Left lung (tissue), 10 donors: ENCODE data around the gene RBKS. TPM values are rescaled to one million over a fixed set of nuclear protein-coding genes. Genes with fewer than 3 reads are reported as not detected.
A peak's percentile ranks its signal among the peaks of the same experiment; 100 is the strongest.

Experiments
- ATAC-seq: fragments of 200-7000 bp; cut with Tn5 transposase; one replicate; pipeline ENCODE4 v1.9.1; 2020; ENCODE audit warnings: moderate library complexity
- DNase-seq, 4 donors: peaks; one replicate each; pipeline ENCODE4 v3.0.0-alpha.2; 2013 to 2020
- H3K27ac ChIP-seq, 2 donors: fragments of 200-600 bp; sonication (generic) in 1 of 2; one replicate each; pipeline versions ENCODE4 v1.5.0 to v1.8.0; 2020 to 2021
- H3K27me3 ChIP-seq, 2 donors: fragments of 200-600 bp; sonication (generic) in 1 of 2; one replicate each; pipeline versions ENCODE4 v1.5.0 to v1.8.0; 2020 to 2021
- H3K36me3 ChIP-seq, 2 donors: fragments of 200-600 bp; sonication (generic) in 1 of 2; one replicate each; pipeline versions ENCODE4 v1.5.0 to v1.8.0; 2020 to 2021
- H3K4me1 ChIP-seq, 2 donors: fragments of 200-600 bp; one replicate each; pipeline ENCODE4 v1.8.0; 2021
- H3K4me3 ChIP-seq, 2 donors: fragments of 200-600 bp; sonication (generic) in 1 of 2; one replicate each; pipeline versions ENCODE4 v1.5.0 to v1.8.0; 2020 to 2021; ENCODE audit warnings: mild to moderate bottlenecking in 1 of 2
- H3K9me3 ChIP-seq, 2 donors: fragments of 200-600 bp; sonication (generic) in 1 of 2; one replicate each; pipeline versions ENCODE4 v1.5.0 to v1.8.0; 2020 to 2021
- CTCF ChIP-seq, 2 donors: fragments of 200-600 bp; sonication (generic) in 1 of 2; IDR thresholded peaks; one replicate each; pipeline versions ENCODE4 v1.5.0 to v1.8.0; 2021; ENCODE audit warnings: antibody characterized with exemption in 2 of 2
- intact Hi-C, 2 donors: fragments of 100-400 bp; cut with DNase I; formaldehyde crosslinking; loops; one replicate each; pipeline versions ENCODE4 v1.11.2 to v1.14.2; 2022
- polyA plus RNA-seq, 6 donors: library from polyadenylated mRNA; unstranded; fragments of 120-200 nt; gene quantifications; one replicate each; pipeline ENCODE4 v1.2.1, GENCODE V29; 2013; ENCODE audit not compliant: insufficient read length in 6 of 6
- total RNA-seq, 2 donors: library from RNA; stranded (reverse); fragmentation: NEBNext Ultra II Directional; extraction: Animal tissue kit (Norgen Biotek cat#: 25700); gene quantifications; one replicate each; pipeline ENCODE4 v1.2.1, GENCODE V29; 2021
- donor health status: DM: no; HTN: yes; CAD: no.
- donor health status: DM: no; HTN: no; CAD: no.

RBKS gene
- total and polyA plus RNA-seq, 8 donors: 2.0 to 4.0 (median 2.6) TPM

GRCh38 chr2:27809761-27810241 lies 80.4 kb downstream of the RBKS start:
- no peak for TF ChIP-seq CTCF (IDR thresholded peaks at IDR 0.05)
- no peaks in the 10 kb centered on the region for H3K27me3 ChIP-seq
- H3K27ac ChIP-seq: peak overlapping the region; percentile 5 to 58
- H3K4me1 ChIP-seq: peaks cover 3 to 16% of the 10 kb centered on the region in 2 donors
- intact Hi-C loops: no loop called here
- ATAC-seq: peak; percentile 65
- no peaks in the 10 kb centered on the region for H3K36me3 ChIP-seq
- no peaks in the 10 kb centered on the region for H3K9me3 ChIP-seq
- no peak for DNase-seq
- H3K4me3 ChIP-seq: no peak overlapping the region

- DNase-seq (no peak), ATAC-seq (no peak)
- TF ChIP-seq CTCF (IDR thresholded peaks at IDR 0.05): no peak
- intact Hi-C loops: no loop called here
- no peak overlapping the region for H3K4me3 ChIP-seq
- H3K36me3 ChIP-seq: no peaks in the 10 kb centered on the region
- no peaks in the 10 kb centered on the region for H3K27me3 ChIP-seq
- no peaks in the 10 kb centered on the region for H3K9me3 ChIP-seq
- peaks cover 3 to 23% of the 10 kb centered on the region in 2 donors for H3K4me1 ChIP-seq
- H3K27ac ChIP-seq: no peak overlapping the region
These were observed 81.2 kb downstream of the RBKS start for GRCh38 chr2:27808984-27809383.

- Histone ChIP-seq H3K27ac (no peak overlapping the region), H3K4me3 (no peak overlapping the region), H3K27me3 (no peaks in the 10 kb centered on the region), H3K9me3 (no peaks in the 10 kb centered on the region), H3K4me1 (peaks cover 3 to 29% of the 10 kb centered on the region in 2 donors), H3K36me3 (no peaks in the 10 kb centered on the region)
- no peak for TF ChIP-seq CTCF (IDR thresholded peaks at IDR 0.05)
- no peak for ATAC-seq
- intact Hi-C loops: no loop called here
- DNase-seq: no peak
These were observed 81.8 kb downstream of the RBKS start for GRCh38 chr2:27808418-27808817.

- intact Hi-C loops: no loop called here
- TF ChIP-seq CTCF (IDR thresholded peaks at IDR 0.05): peak; percentile 40 to 49
- H3K4me1 ChIP-seq: peaks cover 3 to 33% of the 10 kb centered on the region in 2 donors
- no peak overlapping the region for H3K27ac ChIP-seq
- ATAC-seq (peak; percentile 63), DNase-seq (peak in 1 of 4 donors; percentile 17)
- no peaks in the 10 kb centered on the region for H3K36me3 ChIP-seq
- no peak overlapping the region for H3K4me3 ChIP-seq
- no peaks in the 10 kb centered on the region for H3K27me3 ChIP-seq
- H3K9me3 ChIP-seq: no peaks in the 10 kb centered on the region
These were observed 82.7 kb downstream of the RBKS start for GRCh38 chr2:27807476-27807875.

GRCh38 chr2:27806311-27807059 lies 83.7 kb downstream of the RBKS start:
- no peak for TF ChIP-seq CTCF (IDR thresholded peaks at IDR 0.05)
- Histone ChIP-seq H3K36me3 (no peaks in the 10 kb centered on the region), H3K27ac (no peak overlapping the region), H3K4me3 (no peak overlapping the region), H3K4me1 (peaks cover 3 to 33% of the 10 kb centered on the region in 2 donors), H3K27me3 (no peaks in the 10 kb centered on the region), H3K9me3 (no peaks in the 10 kb centered on the region)
- no peak for DNase-seq
- no peak for ATAC-seq
- intact Hi-C loops: no loop called here
